ENCODE data around the gene FAM53B.
A peak's percentile ranks its signal among the peaks of the same experiment; 100 is the strongest.
"Not testable (repeated sequence)": the region's sequence is repeated elsewhere in the genome, so short reads cannot be mapped to it uniquely, and the experiment has no call there.

FAM53B gene

DNA sequence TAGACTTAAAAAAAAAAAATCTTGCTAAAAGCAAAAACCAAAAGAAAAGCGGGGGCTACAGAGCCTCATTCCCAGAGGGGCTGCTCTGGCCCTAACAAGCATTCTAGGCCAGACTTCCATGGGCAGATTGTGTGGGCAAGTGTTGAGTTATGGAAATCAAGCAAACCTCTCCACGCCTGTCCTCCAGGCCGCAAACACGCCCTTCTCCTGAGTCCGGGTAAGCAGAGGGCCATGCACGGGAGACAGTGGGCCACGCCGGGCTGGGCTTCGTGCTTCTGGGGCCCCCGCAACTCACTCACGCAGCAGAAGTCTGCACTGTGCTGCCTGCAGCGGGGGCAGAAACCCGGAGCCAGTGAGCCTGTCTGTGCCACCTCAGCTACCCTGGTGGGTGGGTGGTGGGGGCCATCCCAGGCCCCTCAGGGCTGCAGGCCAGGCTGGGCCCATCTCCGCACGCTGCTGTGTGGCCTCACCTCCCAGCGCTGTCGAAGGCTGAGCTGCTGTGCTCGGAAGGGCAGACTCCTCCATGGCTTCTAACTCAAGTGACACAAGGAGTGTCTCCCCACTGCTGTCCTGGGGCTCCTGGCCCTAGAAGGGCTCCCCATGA, 125.6 kb downstream of the FAM53B start:
- peaks cover 4% of the 10 kb centered on the region for H3K36me3 Mint-ChIP-seq (ENCODE audit: low read depth)
- no peak overlapping the region for H3K4me3 Mint-ChIP-seq
- no peak for DNase-seq (ENCODE audit: low spot score)
- no peak overlapping the region for H3K27ac Mint-ChIP-seq
- H3K27me3 Mint-ChIP-seq (ENCODE audit: low read depth): no peaks in the 10 kb centered on the region
- H3K9me3 Mint-ChIP-seq: no peaks in the 10 kb centered on the region
- peaks cover 10% of the 10 kb centered on the region for H3K4me1 Mint-ChIP-seq (ENCODE audit: low read depth)

DNA sequence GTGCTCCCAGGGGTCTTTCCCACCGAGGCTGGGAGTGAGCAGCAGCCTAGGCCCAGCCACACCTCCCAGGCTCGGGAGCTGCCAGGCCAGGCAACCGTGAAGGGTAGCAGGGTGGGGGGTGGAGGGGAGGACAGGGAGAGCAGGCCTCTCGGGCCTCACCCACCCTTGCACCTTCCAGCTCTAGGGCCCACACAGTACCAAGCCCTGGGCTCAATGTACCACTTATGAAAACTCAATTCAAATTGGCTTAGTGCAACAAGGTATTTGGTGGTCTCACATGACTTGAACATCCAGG, 127.4 kb downstream of the FAM53B start:
- no peak for DNase-seq (ENCODE audit: low spot score)
- Mint-ChIP-seq H3K4me1 (ENCODE audit: low read depth) (peaks cover 18% of the 10 kb centered on the region), H3K4me3 (no peak overlapping the region), H3K27ac (no peak overlapping the region), H3K27me3 (ENCODE audit: low read depth) (no peaks in the 10 kb centered on the region), H3K36me3 (ENCODE audit: low read depth) (peaks cover 4% of the 10 kb centered on the region), H3K9me3 (no peaks in the 10 kb centered on the region)

DNA sequence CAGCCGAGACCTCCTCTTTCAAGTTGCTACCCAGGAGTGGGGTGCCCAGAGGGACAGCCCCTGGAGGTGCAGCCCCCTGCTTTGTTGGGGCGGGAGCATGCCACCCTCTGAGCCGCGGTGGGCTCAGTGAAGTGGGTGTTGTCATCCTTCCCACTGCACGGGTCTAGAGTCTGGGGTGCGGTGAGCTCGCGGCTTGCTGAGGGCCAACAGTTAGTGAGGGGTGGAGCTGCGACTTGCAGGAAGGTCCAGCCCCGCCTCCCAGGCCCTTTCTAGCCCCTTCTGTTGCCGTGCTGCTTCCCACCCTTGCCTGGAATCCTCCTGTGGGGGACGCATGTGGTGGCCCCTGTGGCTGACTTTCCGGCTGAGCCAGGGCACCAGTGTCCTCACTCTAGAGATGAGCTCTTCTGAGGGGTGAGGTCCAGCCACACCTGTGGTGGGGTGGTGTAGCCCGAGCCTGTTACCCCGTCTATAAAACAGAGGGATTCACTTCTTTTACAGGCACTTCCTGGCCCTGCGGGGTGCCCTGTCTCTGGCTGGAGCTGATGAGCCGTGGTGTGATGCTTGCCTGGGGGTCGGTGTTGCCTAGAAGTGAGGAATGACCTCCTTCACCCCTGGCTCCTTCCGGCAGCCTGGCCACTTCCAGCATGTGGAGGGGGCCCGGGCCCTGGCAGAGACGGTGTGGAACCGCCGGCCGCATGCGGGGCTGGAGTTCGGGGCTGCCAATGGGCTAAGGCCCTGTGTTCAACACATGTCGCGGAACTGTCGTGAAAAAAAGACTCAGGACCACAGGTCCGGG, 127.9 kb downstream of the FAM53B start:
- Mint-ChIP-seq H3K27ac (no peak overlapping the region), H3K4me3 (no peak overlapping the region), H3K4me1 (ENCODE audit: low read depth) (peaks cover 19% of the 10 kb centered on the region), H3K36me3 (ENCODE audit: low read depth) (peaks cover 4% of the 10 kb centered on the region), H3K27me3 (ENCODE audit: low read depth) (no peaks in the 10 kb centered on the region), H3K9me3 (no peaks in the 10 kb centered on the region)
- DNase-seq (ENCODE audit: low spot score): no peak

DNA sequence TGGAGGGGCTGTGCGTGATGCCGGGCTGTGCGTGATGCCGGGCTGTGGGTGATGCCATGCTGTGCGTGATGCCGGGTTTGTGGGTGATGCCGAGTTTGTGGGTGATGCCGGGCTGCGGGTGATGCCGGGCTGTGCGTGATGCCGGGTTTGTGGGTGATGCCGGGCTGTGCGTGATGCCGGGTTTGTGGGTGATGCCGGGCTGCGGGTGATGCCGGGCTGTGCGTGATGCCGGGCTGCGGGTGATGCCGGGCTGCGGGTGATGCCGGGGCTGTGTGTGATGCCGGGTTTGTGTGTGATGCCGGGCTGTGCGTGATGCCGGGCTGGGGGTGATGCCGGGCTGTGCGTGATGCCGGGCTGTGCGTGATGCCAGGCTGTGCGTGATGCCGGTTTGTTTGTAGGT, 128.9 kb downstream of the FAM53B start:
- Mint-ChIP-seq H3K4me3 (no peak overlapping the region), H3K36me3 (ENCODE audit: low read depth) (peaks cover 4% of the 10 kb centered on the region), H3K4me1 (ENCODE audit: low read depth) (peaks cover 19% of the 10 kb centered on the region), H3K27ac (no peak overlapping the region), H3K9me3 (no peaks in the 10 kb centered on the region), H3K27me3 (ENCODE audit: low read depth) (peaks cover 2% of the 10 kb centered on the region)
- no peak for DNase-seq (ENCODE audit: low spot score)

DNA sequence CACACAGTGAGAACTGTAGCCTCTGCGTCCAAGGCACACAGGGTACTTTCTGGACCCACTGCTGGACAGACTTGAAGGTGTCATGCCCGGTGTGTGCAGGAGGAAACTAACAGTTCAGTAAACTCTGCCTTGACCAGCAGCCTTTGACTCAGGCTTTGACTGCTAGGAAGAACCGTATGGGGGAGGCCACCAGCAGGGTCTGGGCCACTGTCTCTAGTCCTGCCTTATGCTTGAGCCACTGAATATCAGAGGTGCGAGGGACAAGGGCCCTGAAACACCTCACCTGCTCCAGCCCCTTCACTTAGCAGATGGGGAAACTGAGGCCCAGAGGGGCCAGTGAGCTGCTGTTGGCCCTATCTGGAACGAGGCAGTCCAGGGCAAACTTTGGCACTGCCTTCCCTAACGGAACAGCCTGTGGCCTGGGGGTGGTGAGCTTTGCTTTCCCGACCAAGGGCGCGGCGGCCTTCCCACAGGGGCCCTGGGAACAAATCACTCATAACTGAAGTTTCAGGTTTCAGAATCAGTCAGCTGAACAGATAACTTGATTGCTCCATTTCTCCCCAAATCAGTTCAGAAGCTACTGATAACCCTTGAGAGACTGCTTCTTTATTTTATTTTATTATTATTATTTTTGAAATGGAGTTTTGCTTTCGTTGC, 130.0 kb downstream of the FAM53B start:
- no peak overlapping the region for H3K27ac Mint-ChIP-seq
- H3K4me3 Mint-ChIP-seq: peak overlapping the region; percentile 26
- peak; percentile 73 for DNase-seq (ENCODE audit: low spot score)
- H3K36me3 Mint-ChIP-seq (ENCODE audit: low read depth): peaks cover 4% of the 10 kb centered on the region
- peaks cover 2% of the 10 kb centered on the region for H3K27me3 Mint-ChIP-seq (ENCODE audit: low read depth)
- no peaks in the 10 kb centered on the region for H3K9me3 Mint-ChIP-seq
- H3K4me1 Mint-ChIP-seq (ENCODE audit: low read depth): peaks cover 19% of the 10 kb centered on the region

DNA sequence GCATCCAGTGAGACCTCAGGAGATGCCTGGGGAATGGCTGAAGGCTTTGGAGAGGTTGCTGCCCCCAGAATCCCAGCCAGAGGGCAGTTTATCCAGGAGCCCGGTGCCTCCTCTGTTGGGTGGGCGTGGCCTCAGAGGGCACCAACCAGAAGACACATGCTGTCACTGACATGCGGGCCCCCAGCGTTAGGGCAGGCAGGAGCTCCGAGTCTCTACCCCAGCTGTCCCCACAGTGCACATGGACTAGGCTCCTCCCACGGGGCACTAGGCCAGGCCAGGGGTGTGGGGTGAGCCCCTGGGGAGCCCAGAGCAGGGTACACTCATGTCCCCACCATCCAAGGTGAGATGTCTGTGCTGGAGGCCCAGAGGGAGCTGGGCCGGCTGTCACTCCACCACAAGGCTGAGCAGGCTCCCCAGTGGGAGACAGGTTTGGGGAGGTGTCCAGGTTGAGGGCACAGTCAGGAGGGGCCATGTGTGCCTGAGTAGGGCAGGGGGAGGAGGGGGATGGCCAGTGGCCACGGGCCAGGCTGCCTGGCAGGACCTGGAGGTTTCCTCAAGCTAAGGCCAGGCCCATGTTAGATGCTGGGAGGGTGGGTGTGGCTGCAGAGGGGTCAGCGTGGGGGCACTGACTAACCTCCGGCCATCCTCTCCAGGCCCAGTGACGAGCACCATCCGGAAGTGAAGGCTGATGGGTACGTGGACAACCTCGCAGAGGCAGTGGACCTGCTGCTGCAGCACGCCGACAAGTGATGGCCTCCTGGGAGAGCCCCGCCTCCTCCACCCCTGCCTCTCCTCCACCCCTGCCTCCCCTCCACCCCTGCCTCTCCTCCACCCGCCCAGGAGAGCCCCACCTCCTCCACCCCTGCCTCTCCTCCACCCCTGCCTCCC, 131.3 kb downstream of the FAM53B start:
- Mint-ChIP-seq H3K4me1 (ENCODE audit: low read depth) (peaks cover 19% of the 10 kb centered on the region), H3K27me3 (ENCODE audit: low read depth) (peaks cover 2% of the 10 kb centered on the region), H3K36me3 (ENCODE audit: low read depth) (peaks cover 3% of the 10 kb centered on the region), H3K9me3 (no peaks in the 10 kb centered on the region), H3K4me3 (no peak overlapping the region), H3K27ac (no peak overlapping the region)
- no peak for DNase-seq (ENCODE audit: low spot score)

DNA sequence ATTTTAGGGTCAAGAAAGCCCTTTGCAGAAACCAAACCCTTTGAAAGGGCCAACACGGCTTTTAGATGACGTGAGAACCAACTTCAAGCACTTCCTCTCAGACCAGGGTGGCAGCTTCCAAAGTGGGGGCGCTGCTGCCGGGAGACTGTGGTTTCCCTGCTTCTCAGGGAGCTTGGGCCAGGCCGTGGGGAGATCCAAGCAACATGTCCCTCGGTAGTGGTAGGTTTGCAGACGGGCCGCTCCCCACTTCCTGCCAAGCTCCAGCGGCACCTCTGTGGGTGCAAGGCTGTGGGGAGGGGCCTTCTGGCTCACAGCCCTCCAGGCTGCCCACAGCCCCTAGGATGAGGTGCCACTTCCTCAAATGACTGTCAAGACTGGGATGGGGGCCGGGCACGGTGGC, 132.4 kb downstream of the FAM53B start:
- H3K4me1 Mint-ChIP-seq (ENCODE audit: low read depth): peaks cover 19% of the 10 kb centered on the region
- H3K36me3 Mint-ChIP-seq (ENCODE audit: low read depth): peaks cover 2% of the 10 kb centered on the region
- H3K27ac Mint-ChIP-seq: no peak overlapping the region
- peak overlapping the region; percentile 5 for H3K4me3 Mint-ChIP-seq
- no peaks in the 10 kb centered on the region for H3K9me3 Mint-ChIP-seq
- H3K27me3 Mint-ChIP-seq (ENCODE audit: low read depth): peaks cover 2% of the 10 kb centered on the region
- no peak for DNase-seq (ENCODE audit: low spot score)

DNA sequence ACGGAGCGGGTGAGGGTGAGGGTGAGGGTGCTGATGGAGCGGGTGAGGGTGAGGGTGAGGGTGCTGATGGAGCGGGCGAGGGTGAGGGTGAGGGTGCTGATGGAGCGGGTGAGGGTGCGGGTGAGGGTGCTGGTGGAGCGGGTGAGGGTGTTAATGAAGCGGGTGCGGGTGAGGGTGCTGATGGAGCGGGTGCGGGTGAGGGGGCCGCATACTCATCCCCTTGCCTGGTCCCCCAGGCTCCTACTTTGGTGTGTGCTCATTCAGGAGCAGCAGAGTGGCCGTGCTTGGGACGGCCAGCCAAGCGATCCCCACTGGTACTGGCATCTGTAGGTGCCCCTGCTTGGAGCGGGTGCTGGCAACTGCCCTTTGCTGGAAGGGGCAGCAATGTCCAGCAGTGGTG, 133.3 kb downstream of the FAM53B start:
- DNase-seq (ENCODE audit: low spot score); H3K9me3 Mint-ChIP-seq; H3K4me3 Mint-ChIP-seq; H3K27me3 Mint-ChIP-seq (ENCODE audit: low read depth); H3K36me3 Mint-ChIP-seq (ENCODE audit: low read depth); H3K27ac Mint-ChIP-seq: not testable (repeated sequence)
- H3K4me1 Mint-ChIP-seq (ENCODE audit: low read depth): peaks cover 19% of the 10 kb centered on the region

DNA sequence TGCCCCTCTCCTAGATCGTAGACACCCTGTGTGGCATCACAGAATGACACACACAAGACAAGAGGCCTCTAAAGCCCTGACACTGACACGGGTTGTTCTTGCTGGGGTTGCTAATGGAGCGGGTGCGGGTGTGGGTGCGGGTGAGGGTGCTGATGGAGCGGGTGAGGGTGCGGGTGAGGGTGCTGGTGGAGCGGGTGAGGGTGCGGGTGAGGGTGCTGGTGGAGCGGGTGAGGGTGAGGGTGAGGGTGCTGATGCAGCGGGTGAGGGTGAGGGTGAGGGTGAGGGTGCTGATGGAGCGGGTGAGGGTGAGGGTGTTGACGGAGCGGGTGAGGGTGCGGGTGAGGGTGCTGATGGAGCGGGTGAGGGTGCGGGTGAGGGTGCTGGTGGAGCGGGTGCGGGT, 134.0 kb downstream of the FAM53B start:
- DNase-seq (ENCODE audit: low spot score); H3K4me3 Mint-ChIP-seq; H3K36me3 Mint-ChIP-seq (ENCODE audit: low read depth); H3K27me3 Mint-ChIP-seq (ENCODE audit: low read depth); H3K27ac Mint-ChIP-seq; H3K9me3 Mint-ChIP-seq: not testable (repeated sequence)
- H3K4me1 Mint-ChIP-seq (ENCODE audit: low read depth): peaks cover 19% of the 10 kb centered on the region

DNA sequence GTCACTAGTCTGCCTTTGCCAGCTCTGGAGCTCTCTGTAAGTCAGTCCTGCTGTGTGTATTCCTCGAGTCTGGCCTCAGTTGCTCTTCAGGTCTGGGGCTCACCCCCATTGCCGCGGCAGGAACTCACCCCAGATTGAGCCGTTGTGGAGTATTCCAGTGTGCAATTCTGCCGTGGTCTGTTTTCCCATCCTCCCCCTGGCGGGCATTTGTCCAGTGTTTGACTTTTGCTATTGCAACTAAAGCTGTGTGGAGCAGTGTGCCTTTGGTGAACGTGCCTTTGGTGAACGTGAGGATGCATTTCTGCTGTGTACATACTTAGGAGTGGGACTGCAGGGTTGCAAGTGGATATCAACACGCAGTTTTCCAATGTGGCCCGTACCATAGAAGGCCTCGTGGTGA, 134.5 kb downstream of the FAM53B start:
- Mint-ChIP-seq H3K36me3 (ENCODE audit: low read depth) (no peaks in the 10 kb centered on the region), H3K4me3 (no peak overlapping the region), H3K4me1 (ENCODE audit: low read depth) (peaks cover 17% of the 10 kb centered on the region), H3K27me3 (ENCODE audit: low read depth) (peaks cover 2% of the 10 kb centered on the region), H3K27ac (no peak overlapping the region), H3K9me3 (no peaks in the 10 kb centered on the region)
- no peak for DNase-seq (ENCODE audit: low spot score)

DNA sequence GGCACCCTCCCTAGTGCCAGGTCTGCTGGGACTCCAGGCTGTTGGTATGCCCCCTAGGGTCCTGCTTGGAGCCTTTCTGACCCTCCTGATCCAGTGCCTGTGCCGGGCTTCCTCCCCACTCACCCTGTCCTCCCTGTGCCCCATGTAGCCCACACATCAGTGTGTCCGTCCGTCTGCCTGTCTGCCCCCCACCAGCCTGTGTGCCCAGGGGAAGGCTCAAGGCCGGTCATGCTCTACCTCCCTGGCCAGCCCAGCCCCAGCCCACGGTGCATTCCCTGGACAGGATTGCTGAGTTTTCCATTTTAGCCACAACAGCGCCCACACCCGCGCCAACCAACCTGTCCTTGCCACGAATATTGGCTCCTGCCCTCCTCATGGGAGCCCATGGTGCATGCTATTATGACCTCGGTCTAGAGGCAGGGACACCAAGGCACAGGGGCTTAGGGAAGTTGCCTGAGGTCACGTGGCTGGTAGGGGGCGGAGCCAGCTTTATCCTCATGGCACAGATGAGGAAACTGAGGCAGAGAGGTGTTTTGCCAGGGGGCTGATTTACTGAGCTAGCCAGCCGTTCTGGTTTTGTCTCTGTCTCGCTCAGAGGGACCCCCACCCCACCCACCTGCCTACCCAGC, 136.0 kb downstream of the FAM53B start:
- H3K27ac Mint-ChIP-seq: no peak overlapping the region
- no peaks in the 10 kb centered on the region for H3K9me3 Mint-ChIP-seq
- no peak overlapping the region for H3K4me3 Mint-ChIP-seq
- peaks cover 8% of the 10 kb centered on the region for H3K4me1 Mint-ChIP-seq (ENCODE audit: low read depth)
- H3K27me3 Mint-ChIP-seq (ENCODE audit: low read depth): peaks cover 2% of the 10 kb centered on the region
- H3K36me3 Mint-ChIP-seq (ENCODE audit: low read depth): no peaks in the 10 kb centered on the region
- DNase-seq (ENCODE audit: low spot score): no peak

DNA sequence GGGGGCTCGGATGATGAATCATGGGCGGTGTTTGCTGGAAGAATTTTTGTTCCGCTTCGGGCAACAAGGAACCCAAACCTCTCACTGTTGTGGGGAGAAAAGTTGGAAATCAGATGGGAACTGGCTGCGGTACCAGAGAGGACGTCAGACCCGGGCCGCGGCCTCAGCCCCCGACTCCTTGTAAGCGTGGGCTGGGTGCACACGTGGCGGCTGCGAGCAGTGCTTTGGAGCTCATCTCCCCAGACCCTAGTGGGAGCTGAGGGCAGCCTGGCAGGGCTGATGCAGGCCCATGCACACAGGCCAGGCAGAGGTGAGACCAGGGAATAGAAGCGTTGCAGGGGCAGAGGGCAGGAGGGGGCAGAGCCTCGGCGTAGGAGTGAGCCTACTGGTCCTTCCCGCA, 136.5 kb downstream of the FAM53B start:
- Mint-ChIP-seq H3K4me1 (ENCODE audit: low read depth) (peaks cover 8% of the 10 kb centered on the region), H3K4me3 (no peak overlapping the region), H3K27ac (no peak overlapping the region), H3K36me3 (ENCODE audit: low read depth) (no peaks in the 10 kb centered on the region), H3K9me3 (no peaks in the 10 kb centered on the region), H3K27me3 (ENCODE audit: low read depth) (peaks cover 2% of the 10 kb centered on the region)
- no peak for DNase-seq (ENCODE audit: low spot score)

DNA sequence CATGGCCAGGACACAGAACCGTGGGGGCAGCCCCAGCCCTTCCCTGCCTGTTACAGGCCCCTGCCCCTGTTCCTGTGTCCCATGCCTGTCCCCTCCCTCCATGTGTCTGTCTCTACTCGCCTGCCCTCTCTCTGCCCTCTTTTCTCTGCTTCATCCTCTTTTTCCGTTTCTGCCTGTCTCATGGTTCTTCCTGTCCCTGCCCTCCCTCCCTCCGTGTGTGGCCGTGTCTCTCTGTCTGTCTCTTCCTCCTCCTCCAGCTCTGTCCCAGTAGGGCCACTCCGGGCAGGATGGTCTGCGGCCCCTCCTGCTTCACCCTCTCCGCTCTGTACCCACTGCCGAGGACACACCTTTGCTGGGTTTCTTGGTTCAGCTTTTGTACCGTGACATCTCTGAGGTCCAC, 137.4 kb downstream of the FAM53B start:
- Mint-ChIP-seq H3K4me3 (no peak overlapping the region), H3K27ac (no peak overlapping the region), H3K4me1 (ENCODE audit: low read depth) (peaks cover 2% of the 10 kb centered on the region), H3K36me3 (ENCODE audit: low read depth) (no peaks in the 10 kb centered on the region), H3K9me3 (no peaks in the 10 kb centered on the region), H3K27me3 (ENCODE audit: low read depth) (peaks cover 2% of the 10 kb centered on the region)
- no peak for DNase-seq (ENCODE audit: low spot score)
